ENCODE data around the gene RDH13.
"Not testable (repeated sequence)": the region's sequence is repeated elsewhere in the genome, so short reads cannot be mapped to it uniquely, and the experiment has no call there.

Gene RDH13, protein sequence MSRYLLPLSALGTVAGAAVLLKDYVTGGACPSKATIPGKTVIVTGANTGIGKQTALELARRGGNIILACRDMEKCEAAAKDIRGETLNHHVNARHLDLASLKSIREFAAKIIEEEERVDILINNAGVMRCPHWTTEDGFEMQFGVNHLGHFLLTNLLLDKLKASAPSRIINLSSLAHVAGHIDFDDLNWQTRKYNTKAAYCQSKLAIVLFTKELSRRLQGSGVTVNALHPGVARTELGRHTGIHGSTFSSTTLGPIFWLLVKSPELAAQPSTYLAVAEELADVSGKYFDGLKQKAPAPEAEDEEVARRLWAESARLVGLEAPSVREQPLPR

DNA sequence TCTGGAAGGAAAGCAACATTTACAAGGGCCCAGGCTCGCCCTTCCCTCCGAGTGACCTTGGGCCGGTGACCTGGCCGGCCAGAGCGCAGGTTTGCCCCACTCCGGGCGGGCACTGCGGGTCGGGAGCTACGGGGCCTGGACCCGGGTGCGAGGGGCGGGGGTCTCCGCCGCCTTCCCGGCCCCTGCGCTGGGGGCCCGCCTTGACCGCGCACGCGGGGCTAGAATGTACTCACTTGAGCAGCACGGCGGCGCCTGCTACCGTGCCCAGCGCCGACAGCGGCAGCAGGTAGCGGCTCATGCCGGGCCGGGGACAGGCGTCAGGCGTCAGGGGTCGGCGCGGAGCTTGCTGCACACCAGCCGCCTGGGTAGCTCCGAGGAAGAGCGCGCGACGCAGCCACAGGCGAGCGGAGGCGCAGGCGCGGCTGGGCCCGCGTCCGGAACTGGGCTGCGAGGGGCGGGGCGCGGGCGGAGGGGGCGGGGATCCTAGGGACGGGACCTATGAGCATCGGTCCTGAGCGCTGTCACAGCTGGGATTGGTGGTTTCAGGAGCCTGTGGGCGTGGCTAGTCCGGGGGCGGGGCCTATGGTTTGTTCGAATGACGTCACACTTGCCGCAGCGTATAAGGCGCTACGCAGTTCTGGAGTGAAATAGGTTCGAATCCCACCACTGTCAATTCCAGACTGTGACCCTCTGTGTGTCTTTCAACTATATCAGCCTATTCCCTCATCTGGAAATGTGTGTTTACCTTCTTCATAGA lies at the start of gene RDH13:
TSS of gene RDH13 (minus strand) at position 414 of the 757 bp plus-strand sequence. CDS start at position 298, 116 bp downstream.
- FAIRE-seq: peak; percentile 95
- peak; percentile 98 for DNase-seq (ENCODE audit: insufficient read length, low spot score)

DNA sequence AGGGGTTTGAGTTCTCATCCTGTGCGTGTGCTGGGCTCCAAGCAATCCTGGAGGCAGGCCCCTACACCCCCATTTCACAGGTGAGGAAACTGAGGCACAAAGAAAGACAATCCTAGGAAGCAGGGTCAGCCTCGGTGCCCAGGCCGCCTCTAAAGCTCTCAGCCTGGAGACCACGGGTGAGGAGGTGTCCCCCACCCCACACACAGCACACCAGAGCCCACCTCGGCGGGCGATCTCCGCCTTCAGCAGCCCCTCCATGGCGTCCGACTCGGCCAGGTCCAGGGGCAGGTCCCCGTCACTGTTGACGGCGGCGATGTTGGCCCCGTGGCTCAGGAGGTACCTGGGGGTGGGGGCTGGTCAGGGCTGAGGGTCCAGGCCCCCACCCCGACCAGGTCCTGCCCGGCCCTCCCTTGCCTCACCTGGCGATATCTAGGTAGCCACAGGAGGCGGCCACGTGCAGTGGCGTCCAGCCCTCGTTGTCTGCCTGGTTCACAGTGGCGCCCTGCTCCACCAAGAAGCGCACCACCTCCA lies 49.4 kb upstream of the RDH13 start:
- FAIRE-seq (no peak), DNase-seq (ENCODE audit: insufficient read length, low spot score) (no peak)

DNA sequence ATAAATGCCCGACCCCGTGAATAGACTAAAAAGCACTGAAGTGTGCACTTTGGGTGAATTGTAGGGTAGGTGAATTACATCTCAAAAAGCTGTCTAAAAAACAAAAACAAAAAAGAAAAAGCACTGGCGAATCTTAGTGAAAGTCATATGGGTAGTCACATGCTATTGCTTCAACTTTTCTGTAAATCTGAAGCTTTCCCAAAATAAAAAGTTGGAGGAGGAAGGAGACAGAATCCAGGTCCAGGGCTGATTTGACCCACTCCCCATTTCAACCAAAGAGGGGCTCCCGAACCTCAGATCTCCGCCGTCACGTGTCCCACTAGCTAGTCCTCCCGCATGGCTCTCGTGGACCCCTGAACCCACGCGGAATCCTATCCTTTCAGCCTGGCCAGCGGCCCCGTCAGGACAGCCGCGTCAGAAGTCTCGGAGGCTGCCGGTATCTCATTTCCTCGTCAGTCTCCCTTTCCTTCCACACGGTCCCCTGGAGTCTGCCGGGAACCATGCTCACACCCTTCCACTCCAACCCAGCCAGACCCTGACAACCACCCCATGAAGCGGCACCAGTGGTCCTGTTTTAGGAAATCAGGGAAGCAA lies 48.4 kb upstream of the RDH13 start:
- FAIRE-seq: no peak
- DNase-seq (ENCODE audit: insufficient read length, low spot score): no peak

DNA sequence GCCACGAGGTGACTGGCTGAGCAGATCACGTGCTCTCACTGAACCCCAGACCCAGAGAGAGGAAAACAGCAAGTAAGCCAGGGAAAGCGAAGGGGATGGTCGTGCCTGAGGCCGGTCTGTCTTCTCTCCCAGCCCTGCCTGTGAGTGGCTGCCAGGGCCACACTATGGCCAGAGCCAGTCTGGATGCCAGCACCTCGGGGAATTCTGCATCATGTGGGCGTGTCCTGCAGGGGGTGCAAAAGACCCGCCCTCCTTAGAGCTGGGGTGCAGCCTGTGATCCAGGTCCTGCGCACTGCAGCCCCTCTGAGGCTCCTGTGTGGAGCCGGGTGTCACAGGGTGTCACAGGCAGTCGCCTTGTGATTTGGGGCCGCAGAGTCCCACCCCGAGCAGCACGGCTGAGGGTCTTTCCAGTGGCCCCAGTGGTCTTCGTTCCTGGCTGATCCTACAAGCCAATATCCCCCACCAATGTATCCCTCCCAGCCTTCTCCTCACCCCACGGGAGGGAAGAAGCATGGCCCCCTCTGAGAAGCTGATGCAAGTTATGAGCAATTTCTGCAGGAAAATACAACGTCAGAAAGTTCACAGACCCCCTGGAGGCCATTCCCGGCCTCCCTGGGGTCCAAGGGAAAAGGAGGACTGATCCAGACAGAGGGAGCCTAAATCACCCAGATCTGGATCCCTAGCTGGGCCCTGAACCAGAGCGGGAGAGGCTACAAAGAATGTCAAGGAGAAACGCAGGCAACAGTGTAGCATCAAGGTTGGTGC lies 46.8 kb upstream of the RDH13 start:
- no peak for FAIRE-seq
- DNase-seq (ENCODE audit: insufficient read length, low spot score): no peak

DNA sequence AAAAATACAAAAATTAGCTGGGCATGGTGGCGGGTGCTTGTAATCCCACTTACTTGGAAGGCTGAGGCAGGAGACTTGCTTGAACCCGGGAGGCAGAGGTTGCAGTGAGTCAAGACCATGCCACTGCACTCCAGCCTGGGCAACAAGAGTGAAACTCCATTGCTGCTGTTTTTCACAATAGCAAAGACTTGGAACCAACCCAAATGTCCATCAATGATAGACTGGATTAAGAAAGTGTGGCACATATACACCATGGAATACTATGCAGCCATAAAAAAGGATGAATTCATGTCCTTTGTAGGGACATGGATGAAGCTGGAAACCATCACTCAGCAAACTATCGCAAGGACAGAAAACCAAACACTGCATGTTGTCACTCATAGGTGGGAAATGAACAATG lies 44.3 kb upstream of the RDH13 start:
- DNase-seq (ENCODE audit: insufficient read length, low spot score); FAIRE-seq: not testable (repeated sequence)

DNA sequence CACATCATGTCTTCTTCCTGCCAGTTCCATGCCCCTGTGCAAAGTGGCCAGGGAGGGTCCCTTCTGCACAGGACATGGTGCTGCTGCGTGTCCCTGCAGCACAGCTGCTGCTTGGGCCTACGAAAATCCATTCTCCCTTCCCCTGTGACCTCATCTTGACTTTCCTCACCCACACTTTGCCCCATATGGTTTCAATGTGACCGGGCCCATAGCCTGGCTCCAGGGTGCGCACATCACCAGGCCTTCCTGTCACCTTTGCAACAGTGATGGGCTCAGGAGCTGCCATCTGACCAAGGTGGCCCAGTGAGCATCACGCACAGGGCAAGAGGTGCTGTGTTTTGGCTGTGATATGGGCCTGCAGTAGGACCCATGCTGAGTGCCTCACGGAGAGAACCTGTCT lies 43.6 kb upstream of the RDH13 start:
- no peak for DNase-seq (ENCODE audit: insufficient read length, low spot score)
- no peak for FAIRE-seq

DNA sequence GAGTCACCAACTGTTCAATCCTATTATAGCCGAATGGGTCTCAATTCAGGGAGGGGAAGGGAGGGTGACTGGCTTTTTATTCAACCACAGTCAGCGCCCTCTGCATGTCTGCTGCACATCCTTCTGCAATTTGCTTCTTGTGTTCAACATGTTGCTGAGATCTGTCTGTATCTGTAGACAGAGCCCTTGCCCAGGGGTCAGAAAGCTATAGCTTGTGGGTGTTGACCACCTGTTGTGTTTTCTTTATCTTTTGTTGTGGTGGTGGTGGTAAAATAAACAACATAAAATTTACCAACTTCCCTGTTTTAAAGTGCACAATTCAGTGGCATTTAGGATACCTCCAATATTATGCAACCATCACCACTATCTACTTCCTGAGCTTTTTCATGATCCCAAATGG lies 42.3 kb upstream of the RDH13 start:
- FAIRE-seq: no peak

DNA sequence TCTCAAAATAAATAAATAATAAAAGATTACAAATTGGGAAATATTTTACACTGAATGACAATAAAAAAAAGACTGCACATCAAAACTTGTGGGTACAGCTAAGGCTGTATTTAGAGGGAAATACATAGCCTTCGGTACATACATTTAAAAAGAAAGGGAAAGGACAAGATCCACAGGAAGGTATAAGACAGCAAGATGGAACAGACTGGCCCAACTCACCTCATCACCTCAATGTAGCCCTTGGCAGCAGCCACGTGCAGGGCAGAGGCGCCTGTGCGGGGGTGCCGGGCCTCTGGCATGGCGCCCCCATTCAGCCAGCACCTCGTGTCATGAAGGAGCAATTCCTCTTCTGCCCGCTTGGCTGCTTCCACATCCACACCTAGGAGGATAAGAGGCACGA lies 40.2 kb upstream of the RDH13 start:
- FAIRE-seq: no peak
- no peak for DNase-seq (ENCODE audit: insufficient read length, low spot score)

More for the DNA sequence above, 42.3 kb upstream of the RDH13 start:
- no peak for DNase-seq (ENCODE audit: insufficient read length, low spot score)

DNA sequence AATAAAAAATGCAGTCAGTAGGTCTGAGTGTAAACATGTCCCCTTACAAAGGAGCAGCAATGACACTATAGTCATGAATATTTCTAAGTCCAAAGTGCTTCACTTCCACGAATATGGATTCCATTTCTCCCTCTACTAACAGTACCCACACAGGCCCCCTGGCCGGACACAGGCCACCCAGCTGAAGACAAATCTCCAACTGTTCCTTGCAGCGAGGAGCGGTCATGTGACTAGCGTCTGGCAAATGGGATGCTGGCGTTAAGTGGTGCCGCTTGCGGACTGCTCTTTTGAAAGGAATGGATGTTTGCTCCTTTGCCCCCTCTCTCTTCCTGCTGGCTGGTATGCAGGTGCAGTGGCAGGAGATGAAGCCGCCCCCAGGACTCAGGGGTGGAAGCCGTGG lies 38.3 kb upstream of the RDH13 start:
- FAIRE-seq: no peak
- DNase-seq (ENCODE audit: insufficient read length, low spot score): no peak

DNA sequence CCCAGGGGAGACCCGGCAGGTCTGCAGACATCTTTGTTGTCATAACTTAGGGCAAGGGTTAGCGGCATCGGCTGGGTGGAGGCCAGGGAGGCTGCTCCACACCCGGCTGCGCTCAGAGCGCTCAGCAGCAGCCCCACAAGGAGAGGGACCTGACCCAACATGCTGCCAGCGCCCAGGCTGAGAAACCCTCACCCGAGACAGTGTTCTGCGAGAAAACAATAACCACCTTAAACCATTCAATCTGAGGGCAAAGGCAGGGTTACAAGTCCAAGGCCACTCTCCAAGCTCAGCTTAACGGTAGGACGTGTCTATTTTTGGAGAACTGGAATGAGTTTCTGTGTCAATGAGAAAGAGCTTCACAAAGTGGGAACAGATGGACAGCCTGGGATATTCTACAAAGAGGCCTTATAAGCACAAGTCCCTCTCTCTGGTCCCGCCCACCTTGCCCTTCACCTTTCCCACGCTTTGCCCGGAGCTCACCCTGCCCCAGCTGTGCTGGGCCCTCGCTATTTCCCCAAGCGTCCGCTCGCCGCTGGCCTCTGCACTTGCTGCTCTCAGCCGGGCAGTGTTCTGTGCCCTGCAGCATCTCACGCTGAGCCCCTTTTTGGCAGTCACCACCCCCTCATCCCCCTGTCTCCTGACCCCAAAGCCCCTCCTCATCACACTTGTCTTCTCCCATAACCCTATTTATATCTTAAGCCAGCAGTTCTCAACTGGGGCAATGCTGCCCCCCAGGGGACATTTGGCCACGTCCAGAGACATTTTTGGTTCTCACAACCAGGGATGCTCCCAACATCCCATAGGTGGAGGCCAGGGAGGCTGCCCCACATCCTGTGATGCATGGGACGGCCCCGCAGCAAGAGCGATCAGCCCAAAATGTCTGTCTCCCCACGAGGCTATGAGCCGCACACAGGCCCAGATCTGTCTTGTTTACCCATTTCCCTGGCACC lies 36.9 kb upstream of the RDH13 start:
- DNase-seq (ENCODE audit: insufficient read length, low spot score) (no peak), FAIRE-seq (no peak)

DNA sequence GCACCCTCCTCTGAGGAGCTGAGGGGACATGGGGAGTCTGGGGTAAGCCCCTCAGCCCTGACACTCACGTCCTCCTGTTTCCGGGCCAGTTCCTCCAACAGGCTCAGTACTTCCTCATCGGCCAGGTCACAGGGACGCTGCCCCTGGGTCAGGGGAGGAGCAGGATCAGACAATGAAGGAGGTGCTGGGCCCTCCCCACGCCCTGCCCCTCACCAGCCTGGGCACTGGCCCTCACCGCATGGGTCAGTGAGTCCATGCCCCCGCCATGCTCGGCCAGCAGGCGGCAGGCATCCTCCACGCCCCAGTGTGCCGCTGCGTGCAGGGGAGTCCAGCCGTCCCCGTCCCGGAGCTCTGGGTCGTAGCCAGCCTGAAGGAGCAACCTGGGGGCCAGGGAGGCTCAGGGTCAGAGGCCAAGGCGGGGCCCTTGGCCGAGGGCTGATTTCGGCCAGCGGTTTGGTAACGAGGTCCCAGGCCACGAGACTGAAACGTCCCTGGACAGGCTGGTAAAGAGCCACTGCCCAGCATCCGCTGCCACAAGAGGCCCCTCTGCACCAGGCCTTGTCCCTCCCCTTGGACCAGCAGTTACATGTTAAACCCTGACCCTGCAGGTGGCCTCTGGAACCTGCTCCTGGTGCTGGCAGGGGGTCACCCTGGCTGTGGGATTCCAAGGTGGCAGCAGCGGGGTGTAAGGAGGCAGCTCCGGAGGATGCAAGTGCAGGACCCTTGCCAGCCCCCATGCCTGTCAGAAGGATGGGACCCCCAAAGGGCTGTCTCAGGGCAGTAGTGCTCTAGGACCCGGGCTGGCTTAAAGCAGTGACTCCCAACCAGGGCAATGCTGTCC lies 36.0 kb upstream of the RDH13 start:
- FAIRE-seq (no peak), DNase-seq (ENCODE audit: insufficient read length, low spot score) (no peak)

DNA sequence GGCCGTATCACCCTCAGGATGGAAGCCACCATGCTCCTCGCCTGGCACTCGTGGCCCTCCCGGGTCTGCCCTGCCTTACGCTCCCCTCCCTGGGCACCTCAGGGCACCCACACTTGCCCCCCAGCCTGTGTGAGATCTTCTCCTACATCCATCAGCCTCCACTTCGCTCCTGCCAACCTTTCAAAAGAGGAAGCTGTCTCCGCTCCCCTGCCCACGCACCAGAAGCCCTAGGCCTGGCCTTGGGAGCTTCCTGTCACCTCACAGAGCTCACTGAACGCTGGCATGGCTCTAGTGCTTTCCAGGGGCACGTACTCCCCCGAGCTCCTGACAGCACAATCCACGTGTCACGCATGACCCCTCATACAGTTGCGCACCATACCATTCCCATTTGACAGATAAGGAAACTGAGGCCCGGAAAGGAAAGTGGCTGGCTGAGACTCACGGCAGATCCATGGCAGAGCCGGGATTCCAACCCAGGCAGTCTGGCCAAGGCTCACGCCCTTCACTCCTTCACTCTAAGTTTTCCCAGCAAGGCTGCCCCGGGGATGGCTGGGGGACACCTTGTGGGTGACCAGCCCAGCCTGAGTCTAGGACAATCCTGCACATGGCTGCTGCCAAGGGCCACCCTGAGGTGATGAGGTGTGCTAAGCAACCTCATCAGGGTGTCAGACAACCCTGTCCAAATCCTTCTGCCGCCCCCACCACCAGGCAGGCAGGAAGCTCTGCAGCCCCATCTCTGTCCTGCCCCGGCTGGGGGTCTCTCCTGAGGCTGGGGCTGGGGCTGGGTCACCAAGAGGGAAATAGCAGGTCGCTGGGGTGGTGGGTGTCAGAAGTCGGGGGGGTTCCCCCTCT lies 35.1 kb upstream of the RDH13 start:
- no peak for DNase-seq (ENCODE audit: insufficient read length, low spot score)
- no peak for FAIRE-seq

DNA sequence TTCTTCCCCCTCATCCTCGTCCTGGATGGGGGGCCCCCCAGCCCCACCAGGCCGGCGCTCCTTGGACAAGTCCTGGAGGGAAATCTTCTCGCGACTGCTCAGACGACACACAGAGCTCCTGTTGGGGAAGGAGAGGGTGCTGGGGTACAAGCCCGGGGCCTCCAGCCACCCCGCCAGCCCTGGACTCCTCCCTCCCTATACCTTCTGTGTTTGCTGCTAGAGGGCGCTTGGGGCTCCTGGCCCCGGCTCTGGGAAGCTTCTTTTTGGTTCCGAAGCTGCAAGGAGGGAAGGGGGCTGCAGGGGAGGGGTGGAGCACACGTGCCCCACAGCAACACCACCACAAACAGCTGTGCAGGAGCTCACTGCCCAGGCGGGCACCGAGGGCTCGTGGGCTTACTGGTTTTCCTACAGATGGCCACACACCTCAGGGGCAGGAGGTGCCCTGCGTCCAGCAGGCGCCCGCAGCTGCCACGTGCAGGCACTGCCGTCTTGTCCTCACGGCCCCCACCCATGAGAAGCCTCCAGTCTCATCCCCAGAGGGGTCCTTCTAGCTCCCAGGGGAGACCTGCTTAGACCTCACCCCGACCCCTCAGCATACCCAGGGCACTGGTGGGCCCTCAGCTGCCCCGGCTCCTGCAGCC lies 33.2 kb upstream of the RDH13 start:
- DNase-seq (ENCODE audit: insufficient read length, low spot score) (no peak), FAIRE-seq (no peak)

DNA sequence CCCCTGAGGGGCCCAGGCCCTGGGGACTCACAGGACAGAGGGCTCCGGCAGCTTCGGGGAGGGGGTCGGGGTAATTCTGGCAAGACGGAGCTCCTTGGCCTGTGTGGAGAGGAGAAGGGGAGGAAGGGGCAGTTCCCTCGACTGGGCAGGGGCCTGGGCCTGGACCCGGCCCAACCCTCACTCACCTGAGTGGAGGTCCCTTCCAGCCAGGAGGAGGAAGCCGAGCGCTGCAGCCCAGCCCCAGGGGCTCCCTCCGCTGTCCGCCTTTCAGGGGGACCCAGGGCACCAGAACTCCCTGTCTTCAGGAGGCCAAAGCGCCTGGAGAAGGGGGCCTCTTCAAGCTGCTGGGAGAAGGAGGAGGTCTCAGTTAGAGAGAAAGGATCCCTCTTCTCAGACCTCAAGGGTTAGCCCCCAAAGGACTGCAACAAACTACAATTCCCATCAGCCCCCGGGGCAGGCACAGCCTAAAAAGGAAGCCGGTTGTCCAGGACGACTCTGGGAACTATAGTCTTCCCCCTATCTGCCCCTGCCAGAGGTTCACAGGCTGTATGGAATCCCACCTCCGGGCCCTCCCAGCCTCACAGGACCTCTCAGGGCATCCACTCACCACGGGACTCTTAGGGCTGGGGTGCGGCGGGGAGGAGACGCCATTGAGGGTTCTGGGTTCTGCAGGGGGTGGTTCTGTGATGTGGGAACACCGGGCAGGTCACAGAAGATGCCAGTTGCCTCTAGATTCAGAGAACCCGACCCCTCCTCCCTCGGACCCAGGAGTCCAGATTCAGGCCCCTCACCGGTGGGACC lies 32.5 kb upstream of the RDH13 start:
- FAIRE-seq: no peak
- no peak for DNase-seq (ENCODE audit: insufficient read length, low spot score)

DNA sequence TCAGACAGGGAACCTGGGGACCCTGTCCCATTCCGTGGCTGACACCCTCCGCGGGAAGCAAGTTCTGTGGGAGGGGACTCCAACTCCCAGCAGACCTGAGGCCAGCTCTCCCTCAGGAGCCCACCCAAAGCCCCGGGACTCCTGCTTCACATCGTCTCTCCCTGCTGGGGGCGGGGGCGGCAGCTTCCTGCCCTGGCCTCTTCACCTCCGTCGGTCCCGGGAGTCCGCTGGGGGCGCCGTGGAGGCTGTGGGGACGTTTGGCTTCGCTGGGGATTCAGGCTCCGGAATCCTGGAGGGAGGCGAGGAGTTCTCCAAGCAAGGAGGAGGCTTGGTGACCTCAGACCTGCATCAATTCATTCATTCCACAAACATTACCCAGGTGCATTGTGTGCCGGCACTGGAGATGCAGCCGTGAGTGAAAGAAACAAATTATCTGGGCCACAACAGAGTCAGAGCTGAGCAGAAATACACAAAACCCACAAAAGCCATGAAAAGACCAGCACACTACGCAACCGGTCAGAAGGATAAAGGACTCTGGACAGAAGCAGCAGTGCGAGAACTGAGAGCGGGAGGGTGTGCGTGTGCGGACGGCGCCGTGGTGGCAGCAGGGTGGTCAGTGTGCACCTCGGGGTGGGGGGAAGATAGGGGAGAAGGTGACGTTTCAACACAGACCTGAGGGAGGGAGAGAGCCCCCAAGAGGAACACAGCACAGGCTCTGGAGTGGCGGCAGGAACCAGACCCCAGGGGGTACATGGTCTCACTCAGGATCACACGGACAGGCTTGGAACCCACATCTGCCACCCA lies 31.7 kb upstream of the RDH13 start:
- FAIRE-seq: no peak
- no peak for DNase-seq (ENCODE audit: insufficient read length, low spot score)

Data from GM19239 (cell line).